GM23338 (cell line): ENCODE measurements around the gene CUEDC1. TPM values are rescaled to one million over a fixed set of nuclear protein-coding genes. Genes with fewer than 3 reads are reported as not detected.

Source experiments
- ATAC-seq: fragments of 200-7000 bp; cut with Tn5 transposase; 3 replicates; pipeline ENCODE4 v1.9.1; 2020
- DNase-seq: peaks from one replicate; pipeline ENCODE4 v3.0.0-alpha.2; 2015; ENCODE audit warnings: low spot score
- H2AFZ ChIP-seq: fragments of 200-600 bp; sonication (generic); 2 replicates; pipeline ENCODE4 v1.8.0; 2016; ENCODE audit warnings: antibody characterized with exemption, mild to moderate bottlenecking, moderate library complexity
- H3F3A ChIP-seq: fragments of 200-600 bp; sonication (generic); replicated peaks from 2 replicates; pipeline ENCODE4 v1.8.0; 2017; ENCODE audit warnings: antibody characterized with exemption, mixed run types, low read depth
- H3K27ac ChIP-seq: fragments of 200-600 bp; sonication (generic); 2 replicates; pipeline ENCODE4 v1.6.1; 2016; ENCODE audit warnings: low read depth
- H3K27me3 ChIP-seq: fragments of 200-600 bp; sonication (generic); 2 replicates; pipeline ENCODE4 v1.8.0; 2016; ENCODE audit warnings: mild to moderate bottlenecking, mixed run types, moderate library complexity; ENCODE audit not compliant: insufficient read depth
- H3K36me3 ChIP-seq: fragments of 200-600 bp; sonication (generic); 2 replicates; pipeline ENCODE4 v1.8.0; 2016; ENCODE audit warnings: mild to moderate bottlenecking; ENCODE audit not compliant: insufficient read depth
- H3K4me1 ChIP-seq: fragments of 200-600 bp; sonication (generic); 2 replicates; pipeline ENCODE4 v1.8.0; 2016; ENCODE audit warnings: mild to moderate bottlenecking, moderate library complexity; ENCODE audit not compliant: insufficient read depth
- H3K4me2 ChIP-seq: fragments of 200-600 bp; sonication (generic); 2 replicates; pipeline ENCODE4 v1.7.1; 2017; ENCODE audit warnings: mixed run types
- H3K4me3 ChIP-seq: fragments of 200-600 bp; sonication (generic); 2 replicates; pipeline ENCODE4 v1.6.1; 2016; ENCODE audit warnings: mixed run types
- H3K79me2 ChIP-seq: fragments of 200-600 bp; sonication (generic); replicated peaks from 2 replicates; pipeline ENCODE4 v1.8.0; 2017; ENCODE audit warnings: mild to moderate bottlenecking; ENCODE audit not compliant: insufficient read depth
- H3K9me2 ChIP-seq: fragments of 200-600 bp; sonication (generic); 2 replicates; pipeline ENCODE4 v1.8.0; 2017; ENCODE audit not compliant: insufficient read depth
- H4K20me1 ChIP-seq: fragments of 200-600 bp; sonication (generic); replicated peaks from 2 replicates; pipeline ENCODE4 v1.8.0; 2017; ENCODE audit warnings: mild to moderate bottlenecking; ENCODE audit not compliant: insufficient read depth
- H3K27ac Mint-ChIP-seq: 2 replicates; pipeline ENCODE4 v1.8.0; 2020; ENCODE audit warnings: inconsistent platforms, mild to moderate bottlenecking, moderate library complexity, mixed read lengths
- H3K27me3 Mint-ChIP-seq: 3 replicates; pipeline ENCODE4 v1.8.0; 2022; ENCODE audit warnings: low read depth, mild to moderate bottlenecking, moderate library complexity, mixed read lengths, inconsistent platforms; ENCODE audit not compliant: insufficient read depth, poor library complexity
- H3K36me3 Mint-ChIP-seq: 3 replicates; pipeline ENCODE4 v1.8.0; 2021; ENCODE audit warnings: low read depth, mild to moderate bottlenecking, inconsistent platforms, moderate library complexity, mixed read lengths
- H3K4me1 Mint-ChIP-seq: 3 replicates; pipeline ENCODE4 v1.8.0; 2020; ENCODE audit warnings: mild to moderate bottlenecking, inconsistent platforms, mixed read lengths
- H3K4me3 Mint-ChIP-seq: 3 replicates; pipeline ENCODE4 v1.8.0; 2021; ENCODE audit warnings: moderate library complexity, mild to moderate bottlenecking, inconsistent platforms, mixed read lengths
- H3K9me3 Mint-ChIP-seq: 3 replicates; pipeline ENCODE4 v1.8.0; 2020; ENCODE audit warnings: moderate library complexity, mild to moderate bottlenecking, inconsistent platforms, mixed read lengths
- CREB1 ChIP-seq: fragments of 250-450 bp; sonication (Bioruptor Pico); IDR thresholded peaks from 2 replicates; pipeline ENCODE4 v1.5.0; 2020; ENCODE audit warnings: low read depth, mild to moderate bottlenecking, moderate library complexity
- CTCF ChIP-seq, 2 experiments: fragments of 200-600 bp in 1 of 2; sonication (generic) in 1 of 2; conservative IDR thresholded peaks; 2 replicates each; pipeline versions ENCODE4 v1.5.1 to v1.6.1; 2016 to 2017; ENCODE audit warnings: antibody characterized with exemption in 2 of 2, low read depth in 2 of 2, mild to moderate bottlenecking in 2 of 2, moderate library complexity in 1 of 2
- ETS1 ChIP-seq: IDR thresholded peaks from 2 replicates; pipeline ENCODE4 v1.6.1; 2016; ENCODE audit warnings: antibody characterized with exemption
- EZH2 ChIP-seq: fragments of 200-600 bp; sonication (generic); IDR thresholded peaks from one replicate; pipeline ENCODE4 v1.8.0; 2017; ENCODE audit warnings: antibody characterized with exemption, mild to moderate bottlenecking, low read depth; ENCODE audit not compliant: unreplicated experiment
- EZH2phosphoT487 ChIP-seq: fragments of 200-600 bp; sonication (generic); IDR thresholded peaks from one replicate; pipeline ENCODE4 v1.8.1; 2018; ENCODE audit warnings: antibody characterized with exemption; ENCODE audit not compliant: unreplicated experiment
- JUNB ChIP-seq: IDR thresholded peaks from one replicate; pipeline ENCODE4 v1.6.1; 2016; ENCODE audit warnings: antibody characterized with exemption; ENCODE audit not compliant: unreplicated experiment
- NANOG ChIP-seq: IDR thresholded peaks from 2 replicates; pipeline ENCODE4 v1.6.1; 2016; ENCODE audit warnings: antibody characterized with exemption, borderline replicate concordance
- POLR2AphosphoS5 ChIP-seq: IDR thresholded peaks from 2 replicates; pipeline ENCODE4 v1.6.1; 2016; ENCODE audit warnings: antibody characterized with exemption, low read depth
- REST ChIP-seq: IDR thresholded peaks from one replicate; pipeline ENCODE4 v1.6.1; 2018; ENCODE audit warnings: antibody characterized with exemption; ENCODE audit not compliant: unreplicated experiment
- STAT1 ChIP-seq: IDR thresholded peaks from one replicate; pipeline ENCODE4 v1.6.1; 2016; ENCODE audit warnings: antibody characterized with exemption; ENCODE audit not compliant: unreplicated experiment
- ZNF114 ChIP-seq: fragments of 250-450 bp; sonication (Bioruptor Pico); IDR thresholded peaks from 2 replicates; pipeline ENCODE4 v1.5.0; 2020; ENCODE audit warnings: mild to moderate bottlenecking, moderate library complexity
- ZNF331 ChIP-seq: fragments of 250-450 bp; sonication (Bioruptor Pico); IDR thresholded peaks from 2 replicates; pipeline ENCODE4 v1.5.0; 2020; ENCODE audit warnings: low read depth, mild to moderate bottlenecking, moderate library complexity
- ZNF462 ChIP-seq: fragments of 250-450 bp; sonication (Bioruptor Pico); IDR thresholded peaks from 2 replicates; pipeline ENCODE4 v1.5.0; 2020; ENCODE audit warnings: mild to moderate bottlenecking, moderate library complexity
- polyA plus RNA-seq: library from polyadenylated mRNA; unstranded; fragments of >200 nt; fragmentation: Nextera tagmentation; extraction: Ambion mirVana; gene quantifications from 2 replicates; pipeline ENCODE4 v1.2.1, GENCODE V29; 2016
- total RNA-seq: library from RNA; depleted of rRNA; stranded (reverse); fragments of >200 nt; shearing (Covaris generic); gene quantifications from 2 replicates; pipeline ENCODE4 v1.2.3, GENCODE V29; 2014

CUEDC1 gene
- total and polyA plus RNA-seq, 2 experiments from 2014 or later = 3.0 to 7.7 TPM

GRCh38 chr17:57895382-57896060 lies 59.7 kb downstream of the CUEDC1 start:
- H3K36me3 Mint-ChIP-seq = no peaks in the 10 kb centered on the region
- no peaks in the 10 kb centered on the region for H3K27me3 ChIP-seq
- no peaks in the 10 kb centered on the region for H3K9me3 Mint-ChIP-seq
- H3K36me3 ChIP-seq = no peaks in the 10 kb centered on the region
- no peak for TF ChIP-seq EZH2
- no peak for TF ChIP-seq REST
- TF ChIP-seq ZNF462 (CRISPR knock-in tag) = no peak
- no peak for TF ChIP-seq EZH2phosphoT487
- TF ChIP-seq NANOG = no peak
- TF ChIP-seq JUNB = no peak
- TF ChIP-seq ETS1 = no peak
- no peak for TF ChIP-seq ZNF114
- TF ChIP-seq STAT1 = no peak
- no peak for TF ChIP-seq CREB1 (CRISPR knock-in tag)
- TF ChIP-seq CTCF (conservative IDR thresholded peaks at IDR 0.05; ENCODE audit: low read depth in 2 of 2) = no peak
- no peak for TF ChIP-seq ZNF331 (CRISPR knock-in tag)
- TF ChIP-seq POLR2AphosphoS5 = no peak
- H3K27ac Mint-ChIP-seq = no peak overlapping the region
- H3K4me3 ChIP-seq = no peak overlapping the region
- H3K27me3 Mint-ChIP-seq = peaks cover 11% of the 10 kb centered on the region
- H3F3A ChIP-seq = no peaks in the 10 kb centered on the region
- DNase-seq = no peak
- H3K9me2 ChIP-seq = 0 out of 2 replicates have a peak, but pooled peaks cover 3% of the 10 kb centered on the region
- H3K27ac ChIP-seq = no peak overlapping the region
- H2AFZ ChIP-seq = no peak overlapping the region
- H3K4me2 ChIP-seq = no peak overlapping the region
- no peak overlapping the region for H3K4me3 Mint-ChIP-seq
- H4K20me1 ChIP-seq = no peaks in the 10 kb centered on the region
- peaks cover 23% of the 10 kb centered on the region for H3K4me1 ChIP-seq
- H3K4me1 Mint-ChIP-seq = peaks cover 35% of the 10 kb centered on the region
- no peak for ATAC-seq
- H3K79me2 ChIP-seq = no peaks in the 10 kb centered on the region
